NCI-H82 treated with DMSO at 0.1 percent for 48 hours (cell line): ENCODE results near the gene NUP58.

Source experiments
- DNase-seq: peaks from one replicate; lab custom pipeline; 2025; ENCODE audit not compliant: unreplicated experiment; lab: John Stamatoyannopoulos, UW

NUP58 gene

GRCh38 chr13:25372284-25373081, 71.1 kb downstream of the NUP58 start:
- DNase-seq, result no peak

- peak; percentile 33 for DNase-seq
Observed at GRCh38 chr13:25375727-25376358, 74.4 kb downstream of the NUP58 start.

GRCh38 chr13:25377244-25377962, 76.0 kb downstream of the NUP58 start:
- DNase-seq, result no peak

- DNase-seq, result no peak
Observed at GRCh38 chr13:25378528-25378927, 77.1 kb downstream of the NUP58 start.

GRCh38 chr13:25379011-25379410, 77.6 kb downstream of the NUP58 start:
- peak; percentile 62 for DNase-seq

- no peak for DNase-seq
Observed at GRCh38 chr13:25380082-25380481, 78.7 kb downstream of the NUP58 start.

- no peak for DNase-seq
Observed at GRCh38 chr13:25380741-25381324, 79.4 kb downstream of the NUP58 start.

GRCh38 chr13:25384758-25385410, 83.5 kb downstream of the NUP58 start:
- DNase-seq, result no peak

GRCh38 chr13:25391932-25392331, 90.5 kb downstream of the NUP58 start:
- DNase-seq, result no peak
